NCI-H1694 treated with DMSO at 0.1 percent for 48 hours (cell line): ENCODE data around the gene BGN.

ENCODE experiments used
- DNase-seq: peaks from one replicate; lab custom pipeline; 2025; lab: John Stamatoyannopoulos, UW

Gene BGN

DNA sequence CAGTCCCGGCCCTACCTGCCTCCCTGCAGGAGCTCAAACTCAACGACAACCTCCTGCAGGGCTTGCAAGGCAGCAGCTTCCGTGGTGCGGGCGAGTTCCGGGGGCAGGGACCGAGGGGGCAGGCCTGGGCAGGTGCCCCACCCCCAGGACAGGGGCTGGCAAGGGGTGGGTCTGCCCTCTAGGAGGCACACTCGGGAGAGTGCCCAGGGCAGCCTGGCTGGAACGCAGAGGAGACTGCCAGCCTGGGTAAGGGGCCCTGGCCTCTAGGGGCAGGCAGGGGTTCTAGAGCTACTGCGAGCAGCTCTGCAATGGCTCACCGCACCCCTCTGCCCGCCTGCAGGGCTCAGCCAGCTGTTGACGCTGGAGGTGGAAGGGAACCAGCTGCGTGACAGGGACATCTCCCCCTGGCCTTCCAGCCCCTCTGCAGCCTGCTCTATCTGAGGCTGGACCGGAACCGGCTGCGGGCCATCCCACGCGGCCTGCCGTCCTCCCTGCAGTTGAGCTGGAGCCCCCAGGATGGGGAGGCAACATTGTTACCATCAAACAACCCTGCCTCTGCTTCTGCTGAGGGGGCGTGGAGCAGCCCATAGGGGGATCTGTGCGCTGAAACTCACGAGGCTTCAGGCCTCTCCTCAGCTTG, 12.3 kb upstream of the BGN start:
- no peak for DNase-seq

- DNase-seq: no peak
Observed at GRCh38 chrX:153485396-153486080, 9.2 kb upstream of the BGN start.

DNA sequence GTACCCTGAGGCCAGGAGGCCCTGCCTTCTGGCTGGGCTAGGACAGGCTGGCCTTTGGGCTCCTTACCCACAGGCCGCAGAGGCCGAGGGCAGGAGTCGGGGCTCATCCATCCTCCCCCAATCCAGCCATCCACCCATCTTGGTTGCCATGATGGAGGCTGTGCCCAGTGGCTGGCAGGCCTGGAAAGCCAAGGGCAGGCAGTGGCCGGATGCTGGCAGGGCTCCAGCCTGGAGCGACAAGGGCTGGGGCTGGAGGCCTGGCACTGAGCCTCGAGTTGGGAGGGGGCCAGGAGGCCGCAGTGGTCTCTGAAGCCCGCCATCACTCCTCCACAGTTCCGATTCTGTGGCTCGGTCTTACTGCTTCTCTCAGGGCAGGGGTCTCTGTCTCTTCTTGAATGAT, 8.6 kb upstream of the BGN start:
- DNase-seq: no peak

- DNase-seq: no peak
Observed at GRCh38 chrX:153487590-153488071, 7.1 kb upstream of the BGN start.

DNA sequence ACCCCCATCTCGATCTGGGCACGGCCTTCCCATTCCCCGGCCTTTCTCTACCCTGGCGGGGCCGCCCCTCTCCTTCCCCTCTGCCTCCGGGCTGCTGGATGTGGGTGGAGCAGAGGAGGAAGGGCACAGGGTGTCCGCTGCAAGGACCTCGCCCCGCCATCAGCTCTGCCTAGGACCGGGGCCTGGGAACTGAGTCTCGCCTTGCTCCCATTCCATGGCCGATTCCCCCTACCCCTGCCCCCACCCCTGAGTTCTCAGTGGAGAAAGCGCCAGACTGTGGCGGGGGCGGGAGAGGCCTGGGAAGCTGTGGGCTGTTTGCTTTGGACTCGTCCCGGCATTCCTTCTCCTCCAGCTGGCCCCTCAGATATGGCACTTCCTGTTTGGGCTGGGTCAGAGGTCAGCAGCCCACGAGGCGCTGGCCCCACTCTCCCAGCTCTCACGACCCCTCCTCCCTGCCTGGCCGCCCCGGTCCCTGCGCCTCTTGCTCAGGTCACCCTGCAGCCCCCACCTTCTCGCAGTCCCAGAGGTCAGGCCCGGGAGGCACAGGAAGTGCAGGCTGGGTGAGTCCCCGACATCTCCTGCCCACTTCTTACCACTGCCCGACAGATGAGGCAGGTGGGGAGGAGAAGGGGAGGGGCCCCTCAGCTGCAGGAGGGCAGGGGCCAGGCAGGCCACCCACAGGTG, 6.4 kb upstream of the BGN start:
- DNase-seq: no peak

- no peak for DNase-seq
Observed at GRCh38 chrX:153490217-153490930, 4.4 kb upstream of the BGN start.

DNA sequence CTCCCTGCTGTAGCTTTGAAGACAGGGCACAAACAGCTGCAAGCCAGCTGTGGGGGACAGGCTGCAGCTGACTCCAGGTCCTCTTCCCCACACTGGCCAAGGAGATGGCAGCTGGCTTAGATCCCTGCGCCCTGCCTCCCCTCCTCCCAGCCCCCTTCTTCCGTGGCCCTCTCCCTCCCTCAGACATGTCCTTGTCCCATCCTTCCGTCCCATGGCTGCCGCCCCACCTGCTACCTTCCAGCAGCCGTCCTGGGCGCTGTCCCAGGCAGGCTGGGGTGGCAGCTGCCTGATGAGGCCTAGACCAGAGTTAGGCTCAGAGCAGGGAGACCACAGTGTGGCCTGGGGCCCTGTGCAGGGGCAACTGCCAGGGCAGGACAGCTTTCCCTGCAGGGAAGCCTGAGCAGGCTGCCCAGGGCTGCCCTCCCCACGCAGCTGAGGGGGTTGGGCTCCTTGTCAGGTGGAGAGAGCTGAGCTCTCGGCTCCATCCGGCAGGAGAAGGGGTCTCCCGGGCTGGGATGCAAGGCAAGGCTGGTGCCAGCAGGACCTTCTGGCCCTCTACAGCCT, 3.3 kb upstream of the BGN start:
- no peak for DNase-seq

DNA sequence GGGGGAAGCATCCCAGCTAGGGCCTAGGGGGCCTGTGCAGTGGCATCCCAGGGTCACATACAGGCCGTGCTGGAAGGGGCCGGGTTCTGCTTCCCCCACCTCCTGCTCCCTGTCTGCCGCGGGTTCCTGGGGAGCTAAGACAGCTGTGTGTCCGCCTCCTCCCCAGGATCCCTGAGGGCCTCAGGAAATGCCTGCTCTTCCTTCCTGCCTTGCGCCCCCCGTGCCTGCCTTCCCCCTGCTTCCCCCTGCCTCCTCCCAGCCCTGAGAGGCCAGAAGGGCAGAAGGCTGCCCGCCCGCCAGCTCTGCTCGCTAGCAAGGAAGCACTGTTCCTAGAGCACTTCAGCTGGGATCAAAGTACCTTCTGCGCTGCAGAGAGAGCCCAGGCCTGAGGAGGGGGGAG, 2.9 kb upstream of the BGN start:
- DNase-seq: no peak

DNA sequence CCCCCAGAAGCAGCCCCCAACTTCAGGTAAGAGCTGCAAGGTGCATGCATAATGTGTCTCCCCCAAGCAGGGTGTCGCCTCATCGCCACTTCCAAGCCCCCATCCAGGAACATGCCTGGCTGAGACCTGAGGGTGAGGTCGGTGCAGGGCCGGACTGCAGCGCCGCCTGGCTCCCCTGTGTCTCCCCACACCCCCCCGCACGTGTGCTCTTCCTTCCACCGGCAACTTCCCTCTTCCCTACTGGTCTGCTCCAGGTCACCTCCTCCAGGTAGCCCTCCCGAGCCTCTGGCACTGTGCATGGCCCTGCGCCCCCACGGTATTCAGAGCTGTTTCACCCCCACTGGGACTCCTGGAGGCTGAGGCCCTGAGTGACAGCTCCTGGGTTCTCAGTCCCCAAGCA, 2.2 kb upstream of the BGN start:
- no peak for DNase-seq

- no peak for DNase-seq
Observed at GRCh38 chrX:153493085-153493484, 1.7 kb upstream of the BGN start.

DNA sequence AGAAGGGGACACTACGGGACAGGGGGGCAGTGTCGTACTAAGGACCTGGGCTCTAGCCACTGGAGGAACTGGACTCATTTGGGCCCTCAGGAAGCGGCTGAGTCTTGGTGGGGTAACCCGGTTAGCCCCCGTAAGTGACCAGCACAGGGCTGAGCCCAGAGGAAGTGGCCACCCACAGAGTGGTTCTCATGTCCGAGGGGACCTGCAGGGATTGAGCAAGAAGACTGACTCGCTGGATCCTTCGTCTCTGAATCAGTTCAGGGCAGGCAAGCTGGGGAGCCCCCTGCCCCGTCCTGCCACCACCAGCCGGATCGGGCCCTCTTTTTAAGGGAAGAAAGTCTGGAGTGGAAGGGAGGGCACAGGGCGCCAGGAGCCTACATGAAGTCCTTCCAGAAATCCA, 719 bp upstream of the BGN start:
- no peak for DNase-seq

GRCh38 chrX:153495362-153495751, 577 bp downstream of the BGN start:
- peak; percentile 54 for DNase-seq

GRCh38 chrX:153495903-153496589, 1.3 kb downstream of the BGN start:
- DNase-seq: no peak

DNA sequence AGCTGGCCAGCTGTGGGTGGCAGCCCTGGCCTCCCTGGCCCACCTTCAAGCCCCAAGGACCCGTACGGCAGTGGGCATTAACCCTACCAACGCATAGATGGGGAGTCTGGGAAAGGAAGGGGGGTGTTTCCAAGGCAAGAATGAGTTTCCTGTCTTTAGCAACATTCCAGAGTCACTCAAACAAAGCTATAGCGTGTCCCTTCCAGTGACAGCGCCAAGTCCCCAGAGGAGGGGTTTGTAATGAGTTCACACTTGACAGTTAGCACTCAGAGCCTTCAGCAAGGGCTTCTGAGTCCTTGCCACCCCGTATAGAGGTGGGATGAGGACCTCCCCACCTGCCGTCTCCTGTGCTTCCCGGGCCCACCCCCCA, 1.8 kb downstream of the BGN start:
- DNase-seq: no peak

- no peak for DNase-seq
Observed at GRCh38 chrX:153498453-153498852, 3.7 kb downstream of the BGN start.

DNA sequence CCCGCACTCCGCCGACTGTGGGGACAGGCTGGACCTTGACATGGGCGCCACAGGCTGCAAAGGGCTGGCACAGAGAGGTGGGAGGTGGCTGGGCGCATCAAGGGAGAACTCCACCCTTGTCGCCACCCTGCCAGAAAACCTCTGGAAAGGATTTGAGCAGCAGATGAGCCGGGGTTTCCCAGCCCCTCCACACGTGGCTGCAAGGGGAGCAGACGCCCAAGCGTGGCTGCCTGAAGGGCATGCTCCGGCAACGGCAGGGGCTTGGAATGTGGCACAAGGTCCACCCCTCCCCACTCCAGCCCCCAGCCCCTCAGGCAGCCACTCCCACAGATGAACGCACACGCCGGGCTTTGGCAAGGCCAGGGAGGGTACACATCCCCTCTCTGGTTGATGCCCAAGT, 4.6 kb downstream of the BGN start:
- DNase-seq: no peak

DNA sequence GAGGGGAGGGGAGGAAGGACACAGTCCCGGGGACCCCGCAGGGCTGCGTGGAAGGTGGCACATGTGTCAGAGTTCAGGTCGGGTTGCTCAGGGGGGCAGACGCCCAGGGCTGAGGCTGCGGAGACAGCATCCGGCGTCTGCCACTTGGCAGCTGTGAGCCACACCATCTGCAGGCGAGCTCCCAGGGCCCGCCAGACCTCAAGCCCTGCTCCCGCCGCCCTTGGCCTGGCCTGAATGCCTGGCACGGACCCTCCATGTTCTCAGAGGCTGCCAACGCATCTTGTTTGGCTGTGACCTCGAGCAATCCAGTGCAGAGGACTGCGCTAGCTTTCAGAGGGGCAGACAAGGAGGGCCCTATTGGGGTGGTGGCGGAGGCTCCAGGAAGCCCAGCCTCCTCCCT, 5.1 kb downstream of the BGN start:
- no peak for DNase-seq

- DNase-seq: no peak
Observed at GRCh38 chrX:153500676-153501280, 6.0 kb downstream of the BGN start.

DNA sequence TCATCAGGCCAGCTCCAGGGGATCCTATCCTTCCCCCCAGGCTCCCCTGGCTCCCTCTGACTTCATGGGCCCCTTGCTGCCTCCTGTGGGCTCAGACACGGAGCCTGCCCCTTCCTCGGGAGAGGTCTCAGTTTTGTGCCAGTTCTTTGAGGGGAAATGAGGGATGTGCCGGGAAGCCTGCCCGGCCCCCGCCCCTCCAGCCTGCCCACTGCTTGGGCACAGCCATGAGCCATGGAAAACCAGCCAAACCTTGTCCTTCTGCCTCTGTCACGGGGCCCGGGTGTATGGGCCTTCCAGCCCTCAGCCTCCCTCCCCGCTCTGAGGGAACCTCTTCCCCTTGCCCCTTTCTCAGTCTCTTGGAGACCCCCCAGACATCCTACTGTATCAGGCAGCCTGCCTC, 6.8 kb downstream of the BGN start:
- DNase-seq: no peak

- no peak for DNase-seq
Observed at GRCh38 chrX:153502131-153502530, 7.4 kb downstream of the BGN start.

GRCh38 chrX:153502796-153503195, 8.0 kb downstream of the BGN start:
- no peak for DNase-seq
